ENCODE data around the gene PHOX2A.
"Not testable (repeated sequence)": the region's sequence is repeated elsewhere in the genome, so short reads cannot be mapped to it uniquely, and the experiment has no call there.

PHOX2A gene

DNA sequence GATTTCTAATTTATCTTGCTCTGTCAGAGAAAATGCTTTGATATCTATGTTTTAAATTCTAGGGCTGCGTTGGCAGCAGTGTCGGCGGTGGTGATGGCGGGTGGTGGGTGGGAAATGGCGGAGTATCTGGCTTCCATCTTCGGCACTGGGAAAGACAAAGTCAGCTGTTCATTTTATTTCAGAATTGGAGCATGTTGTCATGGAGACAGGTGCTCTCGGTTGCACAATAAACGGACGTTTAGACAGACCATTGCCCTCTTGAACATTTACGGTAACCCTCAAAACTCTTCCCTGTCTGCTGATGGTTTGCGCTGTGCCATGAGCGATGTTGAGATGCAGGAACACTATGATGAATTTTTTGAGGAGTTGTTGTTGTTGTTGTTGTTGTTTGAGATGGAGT, 36.1 kb upstream of the PHOX2A start:
- TF ChIP-seq, protein P1, sequence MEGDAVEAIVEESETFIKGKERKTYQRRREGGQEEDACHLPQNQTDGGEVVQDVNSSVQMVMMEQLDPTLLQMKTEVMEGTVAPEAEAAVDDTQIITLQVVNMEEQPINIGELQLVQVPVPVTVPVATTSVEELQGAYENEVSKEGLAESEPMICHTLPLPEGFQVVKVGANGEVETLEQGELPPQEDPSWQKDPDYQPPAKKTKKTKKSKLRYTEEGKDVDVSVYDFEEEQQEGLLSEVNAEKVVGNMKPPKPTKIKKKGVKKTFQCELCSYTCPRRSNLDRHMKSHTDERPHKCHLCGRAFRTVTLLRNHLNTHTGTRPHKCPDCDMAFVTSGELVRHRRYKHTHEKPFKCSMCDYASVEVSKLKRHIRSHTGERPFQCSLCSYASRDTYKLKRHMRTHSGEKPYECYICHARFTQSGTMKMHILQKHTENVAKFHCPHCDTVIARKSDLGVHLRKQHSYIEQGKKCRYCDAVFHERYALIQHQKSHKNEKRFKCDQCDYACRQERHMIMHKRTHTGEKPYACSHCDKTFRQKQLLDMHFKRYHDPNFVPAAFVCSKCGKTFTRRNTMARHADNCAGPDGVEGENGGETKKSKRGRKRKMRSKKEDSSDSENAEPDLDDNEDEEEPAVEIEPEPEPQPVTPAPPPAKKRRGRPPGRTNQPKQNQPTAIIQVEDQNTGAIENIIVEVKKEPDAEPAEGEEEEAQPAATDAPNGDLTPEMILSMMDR (IDR thresholded peaks at IDR 0.05; ENCODE audit: borderline replicate concordance, insufficient read depth, low read depth, low read length) = no peak
- no peak overlapping the region for H3K4me3 ChIP-seq (ENCODE audit: low read depth, low read length)

DNA sequence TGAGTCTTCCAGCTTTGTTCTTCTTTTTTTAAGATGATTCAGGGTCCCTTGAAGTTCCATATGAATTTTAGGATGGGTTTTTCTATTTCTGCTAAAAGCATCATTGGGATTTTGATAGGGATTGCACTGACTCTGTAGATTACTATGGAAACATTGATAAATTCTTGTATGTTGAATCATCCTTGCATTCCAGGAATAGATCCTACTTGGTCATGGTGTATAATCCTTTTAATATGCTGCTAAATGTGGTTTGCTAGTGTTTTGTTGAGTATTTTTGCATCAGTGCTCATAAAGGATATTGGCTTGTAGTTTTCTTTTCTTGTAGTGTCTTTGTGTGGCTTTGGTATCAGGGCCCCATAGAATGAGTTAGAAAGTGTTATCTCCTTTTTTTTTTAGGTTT, 34.9 kb upstream of the PHOX2A start:
- H3K4me3 ChIP-seq (ENCODE audit: low read depth, low read length) = no peak overlapping the region

DNA sequence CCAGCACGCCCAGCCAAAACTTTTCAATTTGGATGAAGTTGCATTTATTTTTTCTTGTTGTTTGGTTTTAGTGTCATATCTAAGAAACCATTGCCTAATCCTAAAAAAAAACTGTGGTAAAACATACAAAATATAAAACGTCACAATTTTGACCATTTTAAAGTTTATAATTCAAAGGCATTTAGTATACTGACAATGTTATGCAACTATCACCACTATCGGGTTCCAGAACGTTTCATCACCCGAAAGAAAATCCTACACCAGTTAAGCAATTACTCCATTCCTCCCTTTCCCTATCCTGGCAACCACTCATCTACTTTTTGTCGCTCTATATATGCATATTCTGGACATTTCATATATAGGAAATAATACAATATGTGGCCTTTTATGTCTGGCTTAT, 30.5 kb upstream of the PHOX2A start:
- H3K4me3 ChIP-seq (ENCODE audit: low read depth, low read length) = no peak overlapping the region
- TF ChIP-seq, protein P1 (IDR thresholded peaks at IDR 0.05; ENCODE audit: borderline replicate concordance, insufficient read depth, low read depth, low read length) = no peak

More for the DNA sequence above, 34.9 kb upstream of the PHOX2A start:
- TF ChIP-seq, protein P1 (IDR thresholded peaks at IDR 0.05; ENCODE audit: borderline replicate concordance, insufficient read depth, low read depth, low read length) = no peak

DNA sequence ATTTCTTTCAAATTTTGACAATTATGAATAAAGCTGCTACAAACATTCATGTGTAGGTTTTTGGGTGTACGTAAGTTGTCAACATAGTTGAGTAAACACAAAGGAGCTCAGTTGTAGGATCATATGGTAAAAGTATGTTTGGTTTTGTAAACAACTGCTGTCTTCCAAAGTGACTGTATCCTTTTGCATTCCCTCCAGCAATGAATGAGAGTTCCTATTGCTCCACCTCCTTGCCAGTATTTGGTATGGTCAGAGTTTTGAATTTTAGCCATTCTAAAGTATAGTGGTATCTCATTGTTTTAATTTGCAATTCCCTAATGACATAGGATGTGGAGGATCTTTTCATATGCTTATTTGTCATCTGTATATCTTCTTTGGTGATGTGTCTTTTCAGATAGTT, 28.0 kb upstream of the PHOX2A start:
- TF ChIP-seq, protein P1 (IDR thresholded peaks at IDR 0.05; ENCODE audit: borderline replicate concordance, insufficient read depth, low read depth, low read length) = no peak
- no peak overlapping the region for H3K4me3 ChIP-seq (ENCODE audit: low read depth, low read length)

DNA sequence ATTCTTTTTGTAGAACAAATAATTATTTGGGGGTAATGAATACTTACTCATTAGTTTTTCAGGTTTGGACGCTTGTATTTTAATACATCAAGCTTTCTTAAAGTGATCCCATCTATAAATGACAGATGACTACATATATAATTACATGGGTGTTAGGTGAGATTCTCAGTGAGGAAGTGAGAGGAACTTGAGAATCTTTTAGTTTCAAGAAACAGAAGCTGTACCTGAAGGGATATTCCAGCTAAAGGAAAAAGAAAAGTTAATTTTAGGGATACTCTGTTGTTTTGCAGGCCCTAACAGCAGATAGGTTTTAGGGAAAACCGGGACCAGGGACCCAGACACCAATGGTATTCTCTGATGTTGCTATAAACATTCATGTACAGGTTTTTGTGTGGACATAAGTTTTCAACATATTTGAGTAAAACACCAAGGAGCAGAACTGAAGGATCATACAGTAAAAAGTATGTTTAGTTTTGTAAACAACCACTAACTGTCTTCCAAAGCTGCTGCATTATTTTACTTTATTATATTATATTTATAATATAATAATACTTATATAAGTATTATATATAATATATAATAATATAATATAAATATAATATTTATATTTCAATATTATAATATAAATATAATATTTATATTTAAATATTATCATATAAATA, 24.1 kb upstream of the PHOX2A start:
- H3K4me3 ChIP-seq (ENCODE audit: low read depth, low read length) = no peak overlapping the region
- TF ChIP-seq, protein P1 (IDR thresholded peaks at IDR 0.05; ENCODE audit: borderline replicate concordance, insufficient read depth, low read depth, low read length) = no peak

DNA sequence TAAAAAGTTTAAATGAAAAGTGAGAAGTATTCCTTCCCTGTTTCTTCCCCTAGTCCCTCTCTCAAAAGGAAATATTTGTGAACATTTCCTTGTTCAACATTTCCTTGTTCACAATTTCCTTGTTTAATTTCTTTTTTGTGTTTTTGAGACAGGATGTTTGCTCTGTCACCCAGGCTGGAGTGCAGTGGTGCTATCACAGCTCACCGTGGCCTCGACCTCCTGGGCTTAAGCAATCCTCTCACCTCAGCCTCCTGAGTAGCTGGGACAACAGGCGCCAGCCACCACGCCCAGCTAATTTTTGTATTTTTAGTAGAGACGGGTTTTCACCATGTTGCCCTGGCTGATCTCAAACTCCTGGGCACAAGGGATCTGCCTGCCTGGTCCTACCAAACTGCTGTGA, 23.0 kb upstream of the PHOX2A start:
- H3K4me3 ChIP-seq (ENCODE audit: low read depth, low read length) = not testable (repeated sequence)

DNA sequence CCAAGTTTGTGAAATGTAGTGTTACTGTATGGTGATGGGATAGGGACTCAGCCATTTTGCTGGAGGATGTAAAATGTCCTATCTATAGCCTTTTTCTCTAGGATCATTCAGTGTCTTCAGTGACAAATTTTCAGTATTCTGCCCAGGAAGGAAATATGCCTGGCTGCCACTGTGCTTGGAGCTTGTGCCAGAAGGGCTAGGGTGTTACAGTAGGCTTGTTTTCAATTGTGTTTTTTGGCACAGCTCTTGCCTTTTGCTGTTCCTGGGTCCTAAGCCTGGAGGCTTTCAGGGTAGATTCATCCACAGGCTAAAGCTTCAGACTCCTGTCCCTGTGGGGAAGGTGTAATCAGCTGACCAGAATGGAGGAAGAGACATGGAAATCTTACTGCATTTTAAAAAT, 22.0 kb upstream of the PHOX2A start:
- TF ChIP-seq, protein P1 (IDR thresholded peaks at IDR 0.05; ENCODE audit: borderline replicate concordance, insufficient read depth, low read depth, low read length) = no peak
- H3K4me3 ChIP-seq (ENCODE audit: low read depth, low read length) = no peak overlapping the region

Data from GM12875 (cell line).